GM12864 (cell line): Measurements from ENCODE around the gene CDYL.

Source experiments
- DNase-seq: peaks from one replicate; pipeline ENCODE4 v3.0.0-alpha.2; 2011; ENCODE audit warnings: low read depth
- H3K4me3 ChIP-seq: 2 replicates; pipeline ENCODE4 v1.5.1; 2011; ENCODE audit warnings: mild to moderate bottlenecking, low read depth, low read length, control low read depth
- TF ChIP-seq, protein P1 (sequence below): IDR thresholded peaks from 2 replicates; pipeline ENCODE4 v1.5.1; 2011; ENCODE audit warnings: low read depth, mild to moderate bottlenecking, moderate library complexity, low read length, control low read depth, inconsistent platforms; ENCODE audit errors: missing control alignments

The CDYL gene

DNA sequence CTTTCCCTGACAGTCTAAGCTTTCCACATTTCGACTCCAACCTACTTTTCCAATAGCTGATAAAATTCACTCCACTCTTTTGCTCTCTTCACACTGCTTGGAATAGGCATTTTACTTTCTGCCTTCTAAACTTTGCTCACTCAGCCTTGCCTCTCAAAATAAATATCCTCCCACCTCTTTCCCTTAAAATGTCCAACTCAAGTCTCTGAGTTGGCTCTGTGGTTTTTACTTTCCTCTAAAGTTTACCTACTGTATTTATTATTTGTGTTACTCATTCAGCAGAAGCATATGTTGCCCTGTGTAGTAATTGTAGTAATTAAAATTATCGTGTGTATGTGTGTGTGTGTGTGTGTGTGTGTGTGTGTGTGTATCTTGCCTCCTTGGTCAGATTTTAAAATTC, 20.0 kb upstream of the CDYL start:
- TF ChIP-seq, protein P1, sequence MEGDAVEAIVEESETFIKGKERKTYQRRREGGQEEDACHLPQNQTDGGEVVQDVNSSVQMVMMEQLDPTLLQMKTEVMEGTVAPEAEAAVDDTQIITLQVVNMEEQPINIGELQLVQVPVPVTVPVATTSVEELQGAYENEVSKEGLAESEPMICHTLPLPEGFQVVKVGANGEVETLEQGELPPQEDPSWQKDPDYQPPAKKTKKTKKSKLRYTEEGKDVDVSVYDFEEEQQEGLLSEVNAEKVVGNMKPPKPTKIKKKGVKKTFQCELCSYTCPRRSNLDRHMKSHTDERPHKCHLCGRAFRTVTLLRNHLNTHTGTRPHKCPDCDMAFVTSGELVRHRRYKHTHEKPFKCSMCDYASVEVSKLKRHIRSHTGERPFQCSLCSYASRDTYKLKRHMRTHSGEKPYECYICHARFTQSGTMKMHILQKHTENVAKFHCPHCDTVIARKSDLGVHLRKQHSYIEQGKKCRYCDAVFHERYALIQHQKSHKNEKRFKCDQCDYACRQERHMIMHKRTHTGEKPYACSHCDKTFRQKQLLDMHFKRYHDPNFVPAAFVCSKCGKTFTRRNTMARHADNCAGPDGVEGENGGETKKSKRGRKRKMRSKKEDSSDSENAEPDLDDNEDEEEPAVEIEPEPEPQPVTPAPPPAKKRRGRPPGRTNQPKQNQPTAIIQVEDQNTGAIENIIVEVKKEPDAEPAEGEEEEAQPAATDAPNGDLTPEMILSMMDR = no peak
- no peak for DNase-seq
- no peak overlapping the region for H3K4me3 ChIP-seq

- H3K4me3 ChIP-seq = no peak overlapping the region
- no peak for DNase-seq
- TF ChIP-seq, protein P1 = no peak
Measured at GRCh38 chr6:4759997-4760396, 16.2 kb upstream of the CDYL start.

DNA sequence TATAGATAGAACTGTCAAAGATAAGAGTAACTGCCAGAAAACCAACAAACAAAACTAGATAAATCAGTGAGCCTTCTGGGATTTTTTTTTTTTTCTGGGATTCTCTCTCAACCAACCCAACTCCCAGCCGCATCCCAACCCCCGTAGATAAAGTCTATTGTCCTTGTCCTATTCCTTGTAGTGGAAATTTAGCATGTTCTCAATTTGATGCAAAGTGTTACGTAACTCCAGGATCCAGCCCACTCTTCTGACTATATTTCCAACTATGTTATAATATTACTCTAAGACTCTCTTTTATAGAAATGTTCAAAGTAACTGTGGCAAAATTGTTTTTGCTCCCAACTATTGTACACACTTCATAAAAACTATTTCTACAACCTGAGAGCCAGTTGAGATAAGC, 15.4 kb upstream of the CDYL start:
- TF ChIP-seq, protein P1 = no peak
- H3K4me3 ChIP-seq = no peak overlapping the region
- no peak for DNase-seq

- H3K4me3 ChIP-seq = no peak overlapping the region
- no peak for DNase-seq
- TF ChIP-seq, protein P1 = no peak
Measured at GRCh38 chr6:4762294-4762693, 13.9 kb upstream of the CDYL start.

DNA sequence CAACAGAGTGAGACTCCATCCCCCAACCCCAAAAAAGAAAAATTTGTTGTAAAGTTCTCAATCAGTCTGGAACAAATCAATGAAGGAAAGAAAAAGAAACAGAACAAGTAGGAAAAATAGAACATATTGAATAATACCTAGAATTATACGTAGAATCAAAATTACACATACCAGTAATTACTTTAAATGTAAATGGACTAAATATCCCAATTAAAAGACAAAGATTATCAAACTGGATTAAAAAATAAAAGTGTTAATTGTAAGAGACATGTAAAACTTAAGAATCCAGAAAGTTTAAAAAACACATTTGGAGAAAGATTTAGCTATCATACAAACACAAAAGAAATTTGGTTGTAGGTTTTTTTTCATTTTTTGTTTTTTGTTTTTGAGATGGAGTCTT, 12.3 kb upstream of the CDYL start:
- H3K4me3 ChIP-seq = no peak overlapping the region
- no peak for DNase-seq
- TF ChIP-seq, protein P1 = no peak

DNA sequence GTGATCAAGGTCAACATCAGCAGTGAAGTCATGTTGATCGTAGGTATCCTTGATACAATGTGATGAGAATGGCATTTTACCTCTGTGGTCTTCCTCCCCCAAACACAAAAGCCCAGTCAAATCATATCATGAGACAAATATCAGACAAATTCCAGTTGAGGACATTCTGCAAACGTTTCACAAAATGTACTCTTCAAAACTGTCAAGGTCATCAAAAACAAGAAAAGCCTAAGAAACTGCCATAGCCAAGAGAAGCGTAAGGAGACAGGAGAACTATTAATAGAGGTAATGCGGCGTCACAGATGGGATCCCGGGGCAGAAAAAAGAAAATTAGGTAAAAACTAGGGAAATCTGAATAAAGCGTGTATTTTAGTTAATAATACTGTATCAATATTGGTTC, 7.4 kb upstream of the CDYL start:
- no peak overlapping the region for H3K4me3 ChIP-seq
- no peak for DNase-seq
- TF ChIP-seq, protein P1 = no peak

GRCh38 chr6:4772750-4773149, 3.5 kb upstream of the CDYL start:
- no peak overlapping the region for H3K4me3 ChIP-seq
- TF ChIP-seq, protein P1 = no peak
- DNase-seq = no peak
